WI38 (cell line): ENCODE measurements around the gene ESR1.
"Not testable (repeated sequence)": the region's sequence is repeated elsewhere in the genome, so short reads cannot be mapped to it uniquely, and the experiment has no call there.

Source experiments
- H3K4me3 ChIP-seq: 2 replicates; pipeline ENCODE4 v1.5.1; 2011; ENCODE audit warnings: low read depth, mild to moderate bottlenecking, control low read depth, low read length
- CTCF ChIP-seq: IDR thresholded peaks from 2 replicates; pipeline ENCODE4 v1.5.1; 2012; ENCODE audit warnings: low read depth, mild to moderate bottlenecking, control low read depth, low read length

Gene ESR1

DNA sequence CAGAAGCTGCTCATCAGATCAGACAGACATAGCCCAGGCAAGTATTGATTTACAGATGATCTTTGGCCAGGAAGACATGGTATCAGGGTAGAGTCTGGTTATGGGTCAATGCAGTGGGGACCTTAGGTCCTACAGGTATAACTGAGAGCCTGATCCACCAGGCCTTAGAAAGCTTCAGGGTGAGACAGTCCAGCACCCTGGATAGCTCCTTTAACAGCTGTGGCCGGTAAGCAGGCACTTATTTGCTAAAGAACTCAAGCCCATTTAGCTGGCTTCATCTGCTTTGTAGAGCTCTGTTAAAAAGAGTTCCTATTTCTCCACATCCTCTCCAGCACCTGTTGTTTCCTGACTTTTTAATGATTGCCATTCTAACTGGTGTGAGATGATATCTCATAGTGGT is 39.6 kb downstream of the ESR1 start:
- TF ChIP-seq CTCF, result no peak
- H3K4me3 ChIP-seq, result no peak overlapping the region

- TF ChIP-seq CTCF, result no peak
- no peak overlapping the region for H3K4me3 ChIP-seq
Measured at GRCh38 chr6:151850479-151851003, 43.1 kb downstream of the ESR1 start.

- TF ChIP-seq CTCF, result no peak
- no peak overlapping the region for H3K4me3 ChIP-seq
Measured at GRCh38 chr6:151858294-151858693, 50.8 kb downstream of the ESR1 start.

GRCh38 chr6:151862461-151862860 is 55.0 kb downstream of the ESR1 start:
- TF ChIP-seq CTCF, result no peak
- no peak overlapping the region for H3K4me3 ChIP-seq

DNA sequence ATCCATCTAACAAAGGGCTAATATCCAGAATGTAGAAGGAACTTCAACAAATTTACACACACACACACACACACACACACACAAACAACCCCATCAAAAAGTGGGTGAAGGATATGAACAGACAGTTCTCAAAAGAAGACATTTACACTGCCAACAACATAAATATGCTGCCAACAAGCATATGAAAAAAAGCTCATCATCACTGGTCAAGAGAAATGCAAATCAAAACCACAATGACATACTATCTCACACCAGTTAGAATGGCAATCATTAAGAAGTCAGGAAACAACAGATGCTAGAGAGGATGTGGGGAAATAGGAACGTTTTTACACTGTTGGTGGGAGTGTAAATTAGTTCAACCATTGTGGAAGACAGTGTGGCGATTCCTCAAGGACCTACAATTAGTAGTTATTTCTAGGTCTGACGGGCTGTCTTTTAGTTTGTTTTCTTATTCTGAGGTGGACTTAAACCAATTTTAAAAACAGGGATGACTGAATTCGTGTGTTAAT is 59.9 kb downstream of the ESR1 start:
- H3K4me3 ChIP-seq, result not testable (repeated sequence)

DNA sequence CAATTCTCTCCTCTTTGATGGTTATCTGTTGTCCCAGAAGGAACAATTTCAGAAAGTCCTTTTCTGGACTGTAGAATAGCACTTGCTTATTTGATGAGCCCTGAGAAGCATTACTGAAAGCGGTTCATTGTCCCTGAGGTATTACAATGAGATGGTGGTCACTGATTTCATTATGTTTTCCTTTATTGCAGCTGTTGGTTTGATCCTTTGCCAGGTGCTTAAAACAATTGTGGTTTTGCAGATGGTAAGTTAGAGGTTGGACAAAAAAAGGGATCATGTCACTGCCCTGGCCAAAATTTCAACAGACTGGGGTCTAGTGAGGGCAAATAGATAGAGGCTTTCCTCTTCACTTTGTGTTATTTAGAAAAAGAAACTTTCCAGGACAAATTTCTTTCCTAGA is 61.9 kb downstream of the ESR1 start:
- TF ChIP-seq CTCF, result no peak

DNA sequence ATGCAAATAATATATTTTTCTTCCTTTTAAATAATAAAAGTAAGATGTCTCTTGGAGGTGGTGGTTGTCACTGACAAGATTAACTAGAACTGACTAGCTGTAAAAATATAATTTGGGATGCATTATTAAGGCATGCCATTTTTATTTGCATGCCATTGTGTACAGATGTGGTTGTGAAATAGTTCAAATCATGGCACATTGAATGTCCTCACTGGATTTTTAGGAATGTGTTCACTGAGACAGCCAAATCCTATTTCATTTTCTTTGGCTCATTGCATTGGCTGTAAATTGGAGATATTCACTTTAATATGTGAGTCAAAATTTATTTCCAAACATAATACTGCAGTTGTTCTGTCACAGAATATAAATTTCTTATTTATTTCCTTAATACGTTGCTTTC is 62.3 kb downstream of the ESR1 start:
- no peak overlapping the region for H3K4me3 ChIP-seq
- no peak for TF ChIP-seq CTCF

More for the DNA sequence above, 61.9 kb downstream of the ESR1 start:
- no peak overlapping the region for H3K4me3 ChIP-seq

GRCh38 chr6:151870375-151870774 is 62.9 kb downstream of the ESR1 start:
- no peak for TF ChIP-seq CTCF
- no peak overlapping the region for H3K4me3 ChIP-seq
